GM13976 (cell line): ENCODE results near the gene FGF14.

Source experiments
- DNase-seq: peaks from one replicate; pipeline ENCODE4 v3.0.0; 2012; ENCODE audit warnings: low spot score
- in situ Hi-C: fragments of 300-500 bp; cut with MboI; formaldehyde crosslinking; loops from one replicate; pipeline ENCODE4 v1.12.0; 2022; ENCODE audit warnings: low sequenced_read_pairs, mixed read lengths, inconsistent platforms; ENCODE audit not compliant: unreplicated experiment
- TF ChIP-seq, protein P1 (sequence below): IDR thresholded peaks from 2 replicates; pipeline ENCODE4 v1.5.1; 2012; ENCODE audit warnings: borderline replicate concordance, mild to moderate bottlenecking; ENCODE audit not compliant: insufficient read depth; ENCODE audit errors: extremely low read depth, missing control alignments, control extremely low read depth

Gene FGF14

GRCh38 chr13:101697745-101698144 is 704.1 kb downstream of the FGF14 start:
- in situ Hi-C loops, result no loop called here
- TF ChIP-seq, protein P1, sequence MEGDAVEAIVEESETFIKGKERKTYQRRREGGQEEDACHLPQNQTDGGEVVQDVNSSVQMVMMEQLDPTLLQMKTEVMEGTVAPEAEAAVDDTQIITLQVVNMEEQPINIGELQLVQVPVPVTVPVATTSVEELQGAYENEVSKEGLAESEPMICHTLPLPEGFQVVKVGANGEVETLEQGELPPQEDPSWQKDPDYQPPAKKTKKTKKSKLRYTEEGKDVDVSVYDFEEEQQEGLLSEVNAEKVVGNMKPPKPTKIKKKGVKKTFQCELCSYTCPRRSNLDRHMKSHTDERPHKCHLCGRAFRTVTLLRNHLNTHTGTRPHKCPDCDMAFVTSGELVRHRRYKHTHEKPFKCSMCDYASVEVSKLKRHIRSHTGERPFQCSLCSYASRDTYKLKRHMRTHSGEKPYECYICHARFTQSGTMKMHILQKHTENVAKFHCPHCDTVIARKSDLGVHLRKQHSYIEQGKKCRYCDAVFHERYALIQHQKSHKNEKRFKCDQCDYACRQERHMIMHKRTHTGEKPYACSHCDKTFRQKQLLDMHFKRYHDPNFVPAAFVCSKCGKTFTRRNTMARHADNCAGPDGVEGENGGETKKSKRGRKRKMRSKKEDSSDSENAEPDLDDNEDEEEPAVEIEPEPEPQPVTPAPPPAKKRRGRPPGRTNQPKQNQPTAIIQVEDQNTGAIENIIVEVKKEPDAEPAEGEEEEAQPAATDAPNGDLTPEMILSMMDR, result no peak
- no peak for DNase-seq

GRCh38 chr13:101695870-101696516 is 705.9 kb downstream of the FGF14 start:
- in situ Hi-C loops, result no loop called here
- TF ChIP-seq, protein P1, result no peak

GRCh38 chr13:101691341-101691860 is 710.4 kb downstream of the FGF14 start:
- DNase-seq, result no peak
- TF ChIP-seq, protein P1, result no peak
- in situ Hi-C loops, result no loop called here

More at GRCh38 chr13:101695870-101696516, 705.9 kb downstream of the FGF14 start:
- no peak for DNase-seq

DNA sequence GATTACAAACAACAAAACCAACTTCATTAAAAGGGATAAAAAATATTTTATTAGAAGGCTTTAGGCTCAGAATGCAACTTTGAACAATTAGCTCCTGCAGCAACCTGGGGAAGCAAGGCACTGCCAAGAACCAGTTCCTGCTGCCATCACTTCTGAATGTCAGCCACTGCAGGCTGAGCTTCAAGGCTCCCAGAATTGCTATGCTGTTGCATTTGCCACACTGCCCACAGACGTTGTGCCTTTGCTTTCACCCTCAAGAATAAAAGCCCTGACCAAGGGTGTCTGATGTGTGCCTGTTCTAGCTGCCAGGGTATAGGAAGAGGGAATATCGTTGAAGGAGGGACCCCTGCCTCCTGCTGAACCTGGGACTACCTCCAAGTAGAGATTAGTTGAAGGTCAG is 711.0 kb downstream of the FGF14 start:
- in situ Hi-C loops, result no loop called here
- TF ChIP-seq, protein P1, result no peak
- no peak for DNase-seq

- in situ Hi-C loops, result no loop called here
- DNase-seq, result no peak
- TF ChIP-seq, protein P1, result no peak
Observed at GRCh38 chr13:101686003-101686402, 715.8 kb downstream of the FGF14 start.

DNA sequence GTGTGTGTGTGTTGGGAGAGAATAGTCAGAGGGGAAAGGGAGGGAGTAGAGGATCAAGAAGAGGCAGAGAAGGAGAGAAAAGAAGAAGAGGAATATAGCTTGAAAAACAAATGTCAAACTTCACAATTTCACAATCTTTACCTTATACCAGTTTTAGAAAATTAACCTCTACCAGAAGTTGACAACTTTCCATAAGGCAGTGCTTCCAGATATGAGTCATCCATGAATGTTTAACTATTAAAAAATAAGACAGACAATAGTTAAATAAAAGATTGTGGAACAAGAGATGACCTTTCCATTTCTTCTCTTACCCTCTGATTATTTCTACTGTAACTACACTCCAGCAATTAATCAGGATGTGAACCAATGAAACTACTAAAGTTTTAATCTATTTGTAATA is 720.0 kb downstream of the FGF14 start:
- in situ Hi-C loops, result no loop called here
- TF ChIP-seq, protein P1, result no peak
- DNase-seq, result no peak
